ENCODE results near the gene SYT9.

SYT9 gene

GRCh38 chr11:7471071-7471470 is 219.4 kb downstream of the SYT9 start:
- no peak for DNase-seq (ENCODE audit: low spot score)

- no peak for DNase-seq (ENCODE audit: low spot score)
Measured at GRCh38 chr11:7473717-7474116, 222.0 kb downstream of the SYT9 start.

GRCh38 chr11:7480113-7480512 is 228.4 kb downstream of the SYT9 start:
- DNase-seq (ENCODE audit: low spot score), result no peak

- DNase-seq (ENCODE audit: low spot score), result no peak
Measured at GRCh38 chr11:7484131-7484530, 232.4 kb downstream of the SYT9 start.

GRCh38 chr11:7484645-7485044 is 232.9 kb downstream of the SYT9 start:
- no peak for DNase-seq (ENCODE audit: low spot score)

- peak; percentile 23 for DNase-seq (ENCODE audit: low spot score)
Measured at GRCh38 chr11:7485186-7486097, 233.7 kb downstream of the SYT9 start, which contains the start of gene OLFML1. TSS of gene OLFML1 (plus strand) at chr11:7485506. CDS start at chr11:7485876, 370 bp downstream.

GRCh38 chr11:7486098-7486780 is 234.5 kb downstream of the SYT9 start:
- DNase-seq (ENCODE audit: low spot score), result no peak

- DNase-seq (ENCODE audit: low spot score), result no peak
Measured at GRCh38 chr11:7486781-7487140, 235.1 kb downstream of the SYT9 start.

GRCh38 chr11:7487360-7487759 is 235.7 kb downstream of the SYT9 start:
- DNase-seq (ENCODE audit: low spot score), result no peak

- no peak for DNase-seq (ENCODE audit: low spot score)
Measured at GRCh38 chr11:7488681-7489080, 237.0 kb downstream of the SYT9 start.

GRCh38 chr11:7489376-7489775 is 237.7 kb downstream of the SYT9 start:
- DNase-seq (ENCODE audit: low spot score), result no peak

GRCh38 chr11:7490054-7490453 is 238.3 kb downstream of the SYT9 start:
- no peak for DNase-seq (ENCODE audit: low spot score)

GRCh38 chr11:7490535-7490934 is 238.8 kb downstream of the SYT9 start:
- DNase-seq (ENCODE audit: low spot score), result no peak

GRCh38 chr11:7492253-7492652 is 240.5 kb downstream of the SYT9 start:
- no peak for DNase-seq (ENCODE audit: low spot score)

- no peak for DNase-seq (ENCODE audit: low spot score)
Measured at GRCh38 chr11:7493670-7494069, 242.0 kb downstream of the SYT9 start.

GRCh38 chr11:7494086-7494745 is 242.5 kb downstream of the SYT9 start:
- DNase-seq (ENCODE audit: low spot score), result peak; percentile 31

GRCh38 chr11:7495882-7496551 is 244.3 kb downstream of the SYT9 start:
- no peak for DNase-seq (ENCODE audit: low spot score)

- no peak for DNase-seq (ENCODE audit: low spot score)
Measured at GRCh38 chr11:7498193-7498592, 246.5 kb downstream of the SYT9 start.

GRCh38 chr11:7499081-7499480 is 247.4 kb downstream of the SYT9 start:
- no peak for DNase-seq (ENCODE audit: low spot score)

- DNase-seq (ENCODE audit: low spot score), result no peak
Measured at GRCh38 chr11:7500251-7500650, 248.5 kb downstream of the SYT9 start.

- no peak for DNase-seq (ENCODE audit: low spot score)
Measured at GRCh38 chr11:7501251-7501650, 249.5 kb downstream of the SYT9 start.

- DNase-seq (ENCODE audit: low spot score), result no peak
Measured at GRCh38 chr11:7501894-7502293, 250.2 kb downstream of the SYT9 start.
